ENCODE measurements around the gene PNCK. TPM values are rescaled to one million over a fixed set of nuclear protein-coding genes. Genes with fewer than 3 reads are reported as not detected.

The PNCK gene
- polyA plus RNA-seq, 12 donors, result 1.5 to 20.9 (median 4.4) TPM; not detected in 1

- DNase-seq, result no peak
Observed at GRCh38 chrX:153667281-153667955, 6.2 kb downstream of the PNCK start.

- DNase-seq, result no peak
Observed at GRCh38 chrX:153665726-153666306, 7.8 kb downstream of the PNCK start.

- no peak for DNase-seq
Observed at GRCh38 chrX:153662266-153662665, 11.3 kb downstream of the PNCK start.

GRCh38 chrX:153659268-153659667 lies 14.3 kb downstream of the PNCK start:
- DNase-seq, result no peak

- DNase-seq, result no peak
Observed at GRCh38 chrX:153657161-153657560, 16.5 kb downstream of the PNCK start.

- DNase-seq, result no peak
Observed at GRCh38 chrX:153653556-153653955, 20.1 kb downstream of the PNCK start.

GRCh38 chrX:153651540-153652079 lies 22.0 kb downstream of the PNCK start:
- no peak for DNase-seq

DNA sequence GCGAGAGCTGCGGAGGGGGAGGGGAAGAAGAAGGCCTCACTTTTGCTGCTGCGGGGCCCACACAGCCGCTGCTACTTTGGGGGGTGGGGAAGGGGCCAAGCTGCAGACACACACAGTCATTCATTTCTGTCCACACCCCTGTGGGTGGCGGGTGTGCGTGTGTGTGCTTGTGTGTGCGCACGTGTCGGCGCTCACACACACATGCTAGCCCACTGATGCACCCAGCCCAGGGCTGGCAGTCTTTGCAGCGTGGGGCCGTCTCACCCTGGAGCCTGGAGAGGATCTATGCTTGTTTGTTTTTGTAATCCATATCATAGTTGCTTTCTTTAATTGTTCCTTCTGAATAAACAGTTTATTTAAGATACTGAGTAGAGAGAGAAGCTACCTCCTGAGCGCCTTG lies 22.7 kb downstream of the PNCK start:
- no peak for DNase-seq

DNA sequence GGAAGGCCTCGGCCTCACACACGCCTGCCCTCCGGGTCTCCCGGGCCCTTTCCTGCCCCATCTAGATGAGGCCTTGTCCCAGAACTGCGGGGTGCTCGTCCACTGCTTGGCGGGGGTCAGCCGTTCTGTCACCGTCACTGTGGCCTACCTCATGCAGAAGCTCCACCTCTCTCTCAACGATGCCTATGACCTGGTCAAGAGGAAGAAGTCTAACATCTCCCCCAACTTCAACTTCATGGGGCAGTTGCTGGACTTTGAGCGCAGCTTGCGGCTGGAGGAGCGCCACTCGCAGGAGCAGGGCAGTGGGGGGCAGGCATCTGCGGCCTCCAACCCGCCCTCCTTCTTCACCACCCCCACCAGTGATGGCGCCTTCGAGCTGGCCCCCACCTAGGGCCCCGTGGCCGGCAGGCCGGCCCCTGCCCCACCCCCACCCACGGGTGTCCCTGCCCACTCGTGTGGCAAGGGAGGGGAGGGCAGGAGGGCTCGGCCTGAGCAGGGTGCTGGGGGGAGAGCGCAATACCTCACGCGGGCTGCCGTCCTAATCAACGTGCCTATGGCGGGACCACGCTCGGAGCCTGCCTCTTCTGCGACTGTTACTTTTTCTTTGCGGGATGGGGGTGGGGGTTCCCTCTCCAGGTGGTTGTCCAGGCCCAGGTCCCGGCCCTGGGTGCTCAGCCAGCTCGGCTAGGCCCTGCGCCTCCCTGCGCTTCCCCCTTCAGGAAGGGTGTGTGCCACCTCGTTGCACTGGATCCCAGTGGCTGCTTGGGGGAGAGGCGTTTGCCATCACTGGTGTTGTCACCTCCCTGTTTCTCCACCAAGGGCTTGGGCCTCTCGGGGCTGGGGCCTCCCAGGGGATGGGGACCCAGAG lies 23.5 kb downstream of the PNCK start:
- DNase-seq, result no peak

- DNase-seq, result no peak
Observed at GRCh38 chrX:153649178-153649914, 24.3 kb downstream of the PNCK start.

GRCh38 chrX:153648358-153649177 lies 25.0 kb downstream of the PNCK start:
- no peak for DNase-seq

DNA sequence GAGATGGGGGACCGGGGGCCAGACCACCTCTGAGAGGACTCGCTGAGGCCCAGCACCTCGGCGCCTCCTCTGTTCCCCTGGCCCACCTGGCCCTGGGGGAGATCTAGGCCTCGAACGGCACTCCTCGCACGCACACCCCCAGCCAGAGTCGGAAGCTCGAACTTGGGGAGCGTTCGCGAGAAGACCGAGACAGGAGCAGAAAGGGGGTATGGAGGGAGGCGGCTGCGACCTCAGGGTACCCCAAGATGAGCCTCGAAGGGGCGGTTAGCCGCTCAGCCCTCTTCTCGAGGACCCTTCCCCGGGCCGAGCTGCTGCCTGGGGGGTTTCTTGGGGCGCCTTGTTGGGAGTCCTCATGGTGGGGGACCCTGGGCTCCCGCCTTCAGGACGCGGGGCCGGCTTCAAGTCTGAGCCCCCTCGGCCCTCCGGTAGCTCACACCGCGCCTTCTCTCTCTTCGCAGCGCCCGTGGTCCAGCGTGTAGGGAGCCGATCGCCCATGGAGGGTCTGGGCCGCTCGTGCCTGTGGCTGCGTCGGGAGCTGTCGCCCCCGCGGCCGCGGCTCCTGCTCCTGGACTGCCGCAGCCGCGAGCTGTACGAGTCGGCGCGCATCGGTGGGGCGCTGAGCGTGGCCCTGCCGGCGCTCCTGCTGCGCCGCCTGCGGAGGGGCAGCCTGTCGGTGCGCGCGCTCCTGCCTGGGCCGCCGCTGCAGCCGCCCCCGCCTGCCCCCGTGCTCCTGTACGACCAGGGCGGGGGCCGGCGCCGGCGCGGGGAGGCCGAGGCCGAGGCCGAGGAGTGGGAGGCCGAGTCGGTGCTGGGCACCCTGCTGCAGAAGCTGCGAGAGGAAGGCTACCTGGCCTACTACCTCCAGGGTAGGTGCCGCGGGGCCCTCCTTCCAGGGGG lies 25.9 kb downstream of the PNCK start:
- DNase-seq, result no peak

- no peak for DNase-seq
Observed at GRCh38 chrX:153646620-153647373, 26.8 kb downstream of the PNCK start, which contains the start of gene DUSP9. DUSP9 (plus strand) TSS chrX:153647203; CDS start chrX:153647954, 751 bp downstream.

DNA sequence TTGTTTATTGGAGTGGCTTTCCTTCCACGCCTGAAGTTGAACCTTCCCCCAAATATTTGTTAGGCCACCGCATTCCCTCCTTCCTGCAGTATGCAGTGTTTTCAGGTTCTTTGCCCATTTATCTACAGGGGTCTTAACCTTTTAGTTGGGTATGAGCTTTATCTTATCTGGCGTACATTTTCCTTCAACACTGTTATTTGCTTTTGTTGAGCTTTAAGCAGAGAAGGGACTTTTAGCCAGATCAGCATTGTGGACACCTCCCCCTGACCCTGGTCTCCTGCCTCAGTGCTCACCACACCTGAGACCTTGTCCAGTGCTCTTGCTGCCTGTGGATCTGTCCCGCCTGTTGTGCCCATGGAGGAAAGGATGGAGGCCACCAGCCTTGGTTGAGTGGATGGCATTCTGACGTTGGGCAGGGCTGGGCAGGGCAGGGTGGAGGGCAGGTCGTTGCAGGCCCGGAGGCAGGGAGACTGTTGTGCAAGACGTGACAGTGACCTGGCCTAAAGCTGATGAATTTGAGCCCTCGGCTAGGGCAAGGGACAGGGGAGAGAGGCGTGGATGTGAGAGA lies 27.6 kb downstream of the PNCK start:
- DNase-seq, result no peak

- no peak for DNase-seq
Observed at GRCh38 chrX:153645151-153645550, 28.5 kb downstream of the PNCK start.

GRCh38 chrX:153644356-153645125 lies 29.1 kb downstream of the PNCK start:
- no peak for DNase-seq

DNA sequence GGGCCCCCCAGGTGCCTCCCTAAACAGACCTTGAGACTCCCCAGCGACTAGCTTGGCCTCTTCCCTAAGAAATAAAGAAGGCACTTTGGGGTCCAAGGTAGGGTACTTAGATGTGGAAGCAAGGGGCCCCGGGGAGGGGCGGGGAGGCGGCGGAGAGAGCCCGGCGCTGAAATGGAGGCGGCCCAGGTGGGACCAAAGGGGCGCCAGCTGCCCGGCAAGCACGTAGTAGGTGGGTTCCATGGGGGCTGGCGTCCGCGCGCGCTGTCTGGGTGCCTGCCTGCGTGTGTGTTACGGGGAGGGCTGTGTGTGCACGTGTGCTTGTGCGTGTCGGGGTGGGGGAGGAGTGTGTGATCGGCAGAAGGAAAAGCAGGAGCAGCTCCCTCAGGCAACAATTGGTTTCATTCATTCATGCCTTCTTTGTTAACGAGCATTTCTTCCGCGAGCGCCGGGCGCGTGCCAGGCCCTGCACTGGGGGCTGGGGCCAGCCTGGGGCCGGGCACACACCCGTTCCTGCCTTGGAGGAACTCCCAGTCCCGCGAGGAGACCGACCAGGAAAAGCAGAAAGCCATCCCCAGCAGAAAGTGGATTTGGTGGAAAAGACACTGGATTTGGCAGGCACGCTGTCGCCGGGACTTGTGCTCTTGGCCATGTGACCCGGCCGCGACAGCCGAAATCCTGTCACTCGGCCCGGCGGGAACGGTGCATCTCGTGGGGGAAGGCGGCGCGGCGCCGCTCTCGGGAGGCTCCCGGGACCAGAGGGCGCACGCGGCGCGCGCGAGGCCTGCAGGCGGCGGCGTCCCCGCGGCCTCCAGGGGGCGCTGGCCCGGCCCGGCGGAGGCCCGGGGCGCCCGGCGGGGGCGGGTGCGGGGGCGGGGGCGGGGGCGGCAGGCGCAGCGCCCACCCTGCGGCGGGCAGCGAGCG lies 29.9 kb downstream of the PNCK start:
- no peak for DNase-seq

Data from muscle of arm (tissue), 12 donors.